Left ventricle myocardium inferior (tissue), 1 donor: ENCODE measurements around the gene ATP6V0D1. TPM values are rescaled to one million over a fixed set of nuclear protein-coding genes. Genes with fewer than 3 reads are reported as not detected.
"Not testable (repeated sequence)": the region's sequence is repeated elsewhere in the genome, so short reads cannot be mapped to it uniquely, and the experiment has no call there.

ENCODE experiments used
- DNase-seq: peaks from one replicate; pipeline ENCODE4 v3.0.0-alpha.2; 2020
- H3K27ac ChIP-seq: fragments of 200-600 bp; replicated peaks from 2 replicates; pipeline ENCODE4 v1.8.0; 2021
- H3K27me3 ChIP-seq: fragments of 200-600 bp; 2 replicates; pipeline ENCODE4 v1.8.0; 2021; ENCODE audit warnings: low read depth
- H3K36me3 ChIP-seq: fragments of 200-600 bp; 2 replicates; pipeline ENCODE4 v1.8.0; 2021
- H3K4me1 ChIP-seq: fragments of 200-600 bp; 2 replicates; pipeline ENCODE4 v1.8.0; 2021
- H3K4me3 ChIP-seq: fragments of 200-600 bp; 2 replicates; pipeline ENCODE4 v1.8.0; 2021; ENCODE audit warnings: mild to moderate bottlenecking, moderate library complexity
- H3K9me3 ChIP-seq: fragments of 200-600 bp; replicated peaks from 2 replicates; pipeline ENCODE4 v1.8.0; 2021
- CTCF ChIP-seq: fragments of 200-600 bp; IDR thresholded peaks from 2 replicates; pipeline ENCODE4 v1.8.0; 2021; ENCODE audit warnings: antibody characterized with exemption, mild to moderate bottlenecking, borderline replicate concordance
- intact Hi-C: fragments of 100-400 bp; cut with micrococcal nuclease; formaldehyde crosslinking; loops from one replicate; pipeline ENCODE4 v1.11.0; 2022
- total RNA-seq: library from RNA; stranded (reverse); fragmentation: NEBNext Ultra II Directional; extraction: Animal tissue kit (Norgen Biotek cat#: 25700); gene quantifications from one replicate; pipeline ENCODE4 v1.2.1, GENCODE V29; 2021
- donor health status: DM: no; HTN: yes; CAD: no; lungs with severe emphysema.

ATP6V0D1 gene
- total RNA-seq, 1 donor from 2014 or later, result 65.8 TPM

DNA sequence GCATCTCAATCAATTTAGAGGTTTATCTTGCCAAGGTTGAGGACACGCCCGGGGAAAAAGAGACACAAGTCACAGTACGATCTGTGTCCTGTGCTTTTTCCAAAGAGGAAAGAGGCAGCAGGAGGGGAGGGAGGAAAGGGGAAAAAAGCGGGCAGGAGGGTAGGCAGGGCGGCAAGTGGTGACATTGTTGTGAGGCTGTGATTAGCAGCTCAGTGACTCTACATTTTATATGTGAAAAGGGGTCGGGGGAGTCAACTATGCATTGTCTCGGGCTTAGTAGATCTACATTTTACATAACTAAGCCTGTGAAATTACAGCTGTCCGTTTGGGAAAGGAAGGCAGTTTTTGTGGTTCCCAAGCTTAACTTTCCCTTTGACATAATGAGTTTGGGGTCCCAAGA lies 25.5 kb upstream of the ATP6V0D1 start:
- TF ChIP-seq CTCF, result no peak

DNA sequence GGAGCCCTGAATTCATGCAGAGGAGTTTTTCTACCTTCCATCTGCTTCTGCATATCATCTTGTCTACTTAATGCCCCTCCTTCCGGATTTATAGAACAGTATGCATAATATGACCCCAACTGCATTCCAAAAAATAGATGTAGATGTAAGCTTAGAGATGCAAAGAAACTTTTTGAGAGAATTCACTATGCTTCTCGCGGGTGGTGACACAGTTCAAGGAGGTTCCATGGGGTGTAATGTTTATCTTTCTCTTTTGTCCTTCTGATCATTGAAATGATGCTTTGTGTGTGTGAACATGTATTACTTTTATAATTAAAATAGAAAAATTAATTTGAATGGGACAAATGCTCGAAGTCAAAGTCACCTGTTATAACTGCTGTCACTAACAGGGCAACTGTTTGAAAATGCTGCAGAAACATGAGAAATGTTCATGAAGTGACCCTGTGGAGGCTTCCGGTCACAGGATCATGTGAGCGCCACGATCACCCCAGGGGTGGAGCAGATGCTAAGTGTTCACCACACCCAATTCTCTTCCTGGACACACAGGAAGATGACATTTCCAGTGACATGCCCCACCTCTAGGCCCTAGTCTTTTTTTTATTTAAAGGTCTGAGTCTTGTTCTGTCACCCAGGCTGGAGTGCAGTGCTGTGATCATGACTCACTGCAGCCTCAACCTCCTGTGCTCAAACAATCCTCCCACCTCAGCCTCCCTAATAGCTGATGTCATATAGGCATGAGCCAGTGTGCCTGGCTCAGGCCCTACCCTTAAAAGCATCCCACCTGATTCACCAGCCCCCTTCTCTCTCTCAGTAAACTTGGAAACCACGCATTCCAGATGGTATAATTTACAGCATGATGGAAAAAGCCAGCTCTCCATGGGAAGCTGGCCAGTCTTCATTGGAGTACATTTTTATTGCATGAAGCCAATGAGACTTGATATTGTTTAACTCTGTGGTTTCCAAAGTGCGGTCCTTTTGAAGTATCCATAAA lies 23.4 kb upstream of the ATP6V0D1 start:
- Histone ChIP-seq H3K27me3 (no peaks in the 10 kb centered on the region), H3K4me3 (no peak overlapping the region), H3K27ac (peak overlapping the region; percentile 76), H3K36me3 (no peaks in the 10 kb centered on the region), H3K9me3 (no peaks in the 10 kb centered on the region), H3K4me1 (peaks cover 26% of the 10 kb centered on the region)
- no peak for TF ChIP-seq CTCF
- peak; percentile 54 for DNase-seq
- intact Hi-C loops, result no loop called here

More for the DNA sequence above, 25.5 kb upstream of the ATP6V0D1 start:
- Histone ChIP-seq H3K4me3 (no peak overlapping the region), H3K4me1 (peaks cover 21% of the 10 kb centered on the region), H3K36me3 (no peaks in the 10 kb centered on the region), H3K27me3 (no peaks in the 10 kb centered on the region), H3K9me3 (no peaks in the 10 kb centered on the region), H3K27ac (peak overlapping the region; percentile 76)
- intact Hi-C loops, result no loop called here
- DNase-seq, result no peak

DNA sequence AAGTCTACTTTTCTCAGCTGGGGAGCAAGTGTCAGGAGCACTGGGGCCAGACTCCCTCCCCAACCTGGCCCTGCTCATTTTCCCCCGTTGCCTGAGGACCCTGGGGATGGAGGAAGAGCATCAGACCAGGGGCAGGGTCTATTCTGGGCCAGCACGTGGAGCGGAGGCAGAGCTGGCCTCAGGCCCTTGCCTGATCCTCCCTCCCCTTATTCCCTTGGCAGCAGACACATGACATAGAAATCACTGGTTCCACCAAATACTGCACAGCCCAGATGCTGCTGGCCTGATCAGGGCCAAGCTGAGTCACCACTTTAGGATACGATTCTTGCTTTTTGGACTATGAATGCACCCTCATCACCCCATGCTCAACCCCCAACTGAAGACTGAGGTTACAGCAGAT lies 18.1 kb upstream of the ATP6V0D1 start:
- Histone ChIP-seq H3K27me3 (no peaks in the 10 kb centered on the region), H3K27ac (peak overlapping the region; percentile 27), H3K4me1 (peaks cover 16% of the 10 kb centered on the region), H3K9me3 (no peaks in the 10 kb centered on the region), H3K36me3 (no peaks in the 10 kb centered on the region), H3K4me3 (no peak overlapping the region)
- no peak for TF ChIP-seq CTCF
- peak; percentile 33 for DNase-seq
- intact Hi-C loops, result no loop called here

GRCh38 chr16:67490335-67491096 lies 9.6 kb upstream of the ATP6V0D1 start:
- H3K9me3 ChIP-seq, result no peaks in the 10 kb centered on the region
- H3K36me3 ChIP-seq, result no peaks in the 10 kb centered on the region
- no peak overlapping the region for H3K4me3 ChIP-seq
- intact Hi-C loops, result no loop called here
- DNase-seq, result no peak
- no peak for TF ChIP-seq CTCF
- H3K4me1 ChIP-seq, result peaks cover 44% of the 10 kb centered on the region
- H3K27me3 ChIP-seq, result no peaks in the 10 kb centered on the region
- peak overlapping the region; percentile 66 for H3K27ac ChIP-seq

DNA sequence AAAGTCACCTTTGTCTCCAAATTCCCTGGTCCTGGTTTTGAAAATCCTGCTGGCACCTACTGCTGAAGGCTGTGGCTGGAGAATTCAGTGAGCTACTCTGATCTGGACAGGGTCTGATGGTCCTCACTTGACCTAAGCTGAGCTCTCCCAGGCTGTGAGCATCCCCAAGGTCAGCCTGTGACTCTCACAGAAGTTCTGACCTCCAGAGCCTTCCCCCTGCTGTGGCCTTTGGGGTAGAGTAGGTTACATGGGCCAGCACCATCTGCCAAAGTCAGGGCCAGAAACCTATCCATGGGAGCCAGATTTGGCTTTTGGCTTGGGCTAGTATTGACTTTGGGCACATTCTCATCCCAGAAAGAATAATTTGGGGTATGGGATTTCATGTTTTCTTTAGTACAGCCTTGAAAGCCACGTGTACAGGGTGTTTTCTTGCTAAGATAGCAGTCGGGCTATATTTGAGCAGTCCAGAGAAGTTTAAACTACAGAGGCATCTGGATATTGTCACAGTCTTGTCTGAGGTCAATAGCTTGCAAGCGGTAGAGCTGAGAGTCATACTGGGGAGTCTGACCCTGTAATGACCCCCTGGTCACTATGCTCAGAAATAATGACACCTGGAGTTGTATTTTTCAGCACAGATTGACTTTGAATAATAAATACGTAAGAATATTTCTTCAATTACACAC lies 8.6 kb upstream of the ATP6V0D1 start:
- intact Hi-C loops, result no loop called here
- Histone ChIP-seq H3K9me3 (no peaks in the 10 kb centered on the region), H3K27me3 (no peaks in the 10 kb centered on the region), H3K4me3 (no peak overlapping the region), H3K36me3 (peaks cover 9% of the 10 kb centered on the region), H3K27ac (peak overlapping the region; percentile 64), H3K4me1 (peaks cover 44% of the 10 kb centered on the region)
- no peak for TF ChIP-seq CTCF
- DNase-seq, result no peak

DNA sequence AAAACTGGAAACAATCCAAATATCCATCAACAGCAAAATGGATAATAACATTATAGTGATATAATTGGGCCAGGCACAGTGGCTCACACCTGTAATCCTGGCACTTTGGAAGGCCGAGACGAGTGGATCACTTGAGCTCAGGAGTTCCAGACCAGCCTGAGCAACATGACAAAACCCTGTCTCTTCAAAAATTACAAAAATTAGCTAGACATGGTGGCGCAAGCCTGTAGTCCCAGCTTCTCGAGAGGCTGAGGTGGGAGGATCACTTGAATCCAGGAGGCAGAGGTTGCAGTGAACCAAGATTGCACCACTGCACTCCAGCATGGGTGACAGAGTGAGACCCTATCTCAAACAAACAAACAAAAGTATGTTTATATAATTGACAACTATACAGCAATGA lies 6.6 kb upstream of the ATP6V0D1 start:
- H3K4me3 ChIP-seq, H3K9me3 ChIP-seq, intact Hi-C loops, H3K27ac ChIP-seq, DNase-seq, H3K27me3 ChIP-seq: not testable (repeated sequence)
- H3K36me3 ChIP-seq, result peaks cover 18% of the 10 kb centered on the region
- peaks cover 49% of the 10 kb centered on the region for H3K4me1 ChIP-seq
